NCI-H2196 treated with DMSO at 0.1 percent for 48 hours (cell line): ENCODE measurements around the gene COX11.

ENCODE experiments used
- DNase-seq: peaks from one replicate; lab custom pipeline; 2025; ENCODE audit not compliant: unreplicated experiment; lab: John Stamatoyannopoulos, UW

Gene COX11, protein sequence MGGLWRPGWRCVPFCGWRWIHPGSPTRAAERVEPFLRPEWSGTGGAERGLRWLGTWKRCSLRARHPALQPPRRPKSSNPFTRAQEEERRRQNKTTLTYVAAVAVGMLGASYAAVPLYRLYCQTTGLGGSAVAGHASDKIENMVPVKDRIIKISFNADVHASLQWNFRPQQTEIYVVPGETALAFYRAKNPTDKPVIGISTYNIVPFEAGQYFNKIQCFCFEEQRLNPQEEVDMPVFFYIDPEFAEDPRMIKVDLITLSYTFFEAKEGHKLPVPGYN

GRCh38 chr17:54968262-54968987 lies at the start of gene COX11, which contains the start of gene STXBP4:
COX11 (minus strand) TSS chr17:54968654; CDS start chr17:54968646, 8 bp downstream.
STXBP4 (plus strand) TSS chr17:54968765; CDS start chr17:54986220, 17,455 bp downstream.
- peak; percentile 89 for DNase-seq

DNA sequence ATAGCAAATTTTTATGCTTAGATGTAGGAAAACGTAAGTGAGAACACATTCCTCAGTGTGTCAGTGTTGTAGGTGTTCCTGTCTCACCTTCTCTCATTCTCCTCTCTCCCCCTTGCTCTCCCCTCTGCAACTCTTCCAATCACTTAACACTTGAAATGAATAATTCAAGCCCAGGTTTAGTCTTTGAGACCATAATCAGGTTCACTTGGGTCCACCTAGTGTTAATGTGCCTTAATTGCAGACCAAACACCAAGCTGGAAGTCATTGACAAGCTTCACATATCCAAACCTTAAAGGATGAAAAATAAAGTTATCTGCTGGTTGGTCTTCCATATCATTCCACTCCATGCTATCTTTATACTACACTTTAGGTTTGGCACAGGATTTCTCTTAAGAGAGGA lies 37.1 kb upstream of the COX11 start:
- DNase-seq = no peak

- no peak for DNase-seq
These were observed 36.0 kb upstream of the COX11 start for GRCh38 chr17:55004484-55004883.

GRCh38 chr17:55002458-55002857 lies 34.0 kb upstream of the COX11 start:
- no peak for DNase-seq

DNA sequence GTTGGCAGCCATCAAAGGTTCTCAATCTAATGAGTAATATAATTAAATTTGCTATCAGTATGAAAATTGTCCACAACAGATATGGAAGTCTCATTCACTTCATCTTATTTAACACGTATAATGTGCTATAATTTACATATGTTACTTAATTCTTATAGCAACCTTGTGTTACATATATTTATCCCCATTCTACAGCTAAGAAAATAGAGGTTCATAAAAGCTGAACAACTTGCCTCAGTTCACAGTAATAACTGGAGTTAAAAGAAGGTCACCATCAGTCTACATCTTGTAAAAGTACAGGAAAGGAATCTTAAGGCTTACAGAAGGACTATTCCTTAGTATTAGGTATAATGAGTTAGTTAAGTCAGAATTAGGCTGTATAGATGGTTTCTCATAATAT lies 28.0 kb upstream of the COX11 start:
- no peak for DNase-seq

DNA sequence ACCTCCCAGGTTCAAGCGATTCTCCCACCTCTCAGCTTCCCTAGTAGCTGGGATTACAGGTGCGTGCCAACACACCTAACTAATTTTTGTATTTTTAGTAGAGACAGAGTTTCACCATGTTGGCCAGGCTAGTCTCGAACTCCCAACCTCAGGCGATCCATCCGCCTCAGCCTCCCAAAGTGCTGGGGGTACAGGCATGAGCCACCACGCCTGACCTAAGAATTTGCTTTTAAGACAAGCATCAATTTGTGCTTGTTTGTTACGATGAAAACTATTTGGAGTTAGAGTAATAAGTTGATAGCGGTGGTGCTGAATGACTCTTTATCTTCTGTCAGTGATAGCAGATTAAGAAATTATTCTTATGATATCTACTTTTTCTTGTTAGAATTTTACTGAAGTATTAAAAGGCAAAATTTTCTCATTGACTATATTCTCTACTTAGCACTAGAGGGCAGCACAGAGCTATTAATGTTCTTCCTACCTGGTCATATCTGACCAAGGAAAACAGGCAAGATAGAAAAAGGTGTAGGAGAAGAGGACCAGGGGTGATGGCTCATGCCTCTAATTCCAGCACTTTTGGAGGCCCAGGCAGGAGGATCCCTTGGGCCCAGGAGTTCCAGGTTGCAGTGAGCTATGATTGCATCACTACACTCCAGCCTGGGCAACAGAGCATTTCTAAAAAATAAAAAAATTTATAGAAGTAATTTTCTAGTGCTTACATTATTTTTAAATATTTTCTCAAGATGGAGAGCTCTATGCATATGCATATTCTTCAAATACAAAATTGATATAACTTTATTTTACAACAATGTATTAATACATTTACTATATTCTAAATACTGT lies 24.6 kb upstream of the COX11 start:
- DNase-seq = peak; percentile 69

DNA sequence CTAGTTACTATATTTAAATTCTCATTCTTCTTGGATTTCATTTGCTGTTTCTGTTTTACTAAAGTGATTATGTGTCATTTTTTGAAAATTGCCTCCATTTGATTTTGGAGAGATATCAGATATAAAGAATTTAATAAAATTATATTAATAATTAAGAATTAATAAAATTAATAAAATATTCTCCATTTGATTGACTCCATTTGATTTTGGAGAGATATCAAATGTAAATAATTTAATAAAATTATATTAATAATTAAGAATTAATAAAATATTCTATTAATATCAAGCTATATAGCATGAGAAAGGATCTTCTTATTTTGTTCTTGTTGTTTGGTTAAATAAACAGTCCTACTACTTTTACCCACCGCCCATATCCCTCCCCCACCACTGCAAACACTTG lies 23.1 kb upstream of the COX11 start:
- no peak for DNase-seq

DNA sequence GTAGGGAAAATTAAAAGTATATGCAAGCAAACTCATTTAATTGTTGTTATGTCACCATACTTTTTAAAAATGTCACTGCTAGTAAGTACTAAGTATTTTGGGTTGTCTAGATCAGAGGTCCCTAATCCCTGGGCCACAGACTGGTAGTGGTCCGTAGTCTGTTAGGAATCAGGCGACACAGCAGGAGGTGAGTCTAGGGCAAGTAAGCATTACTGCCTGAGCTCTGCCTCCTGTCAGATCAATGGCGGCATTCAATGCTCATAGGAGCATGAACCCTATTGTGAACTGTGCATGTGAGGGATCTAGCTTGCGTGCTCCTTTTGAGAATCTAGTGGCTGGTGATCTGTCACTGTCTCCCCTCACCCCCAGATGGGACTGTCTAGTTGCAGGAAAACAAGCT lies 21.7 kb upstream of the COX11 start:
- DNase-seq = no peak

- DNase-seq = no peak
These were observed 17.0 kb upstream of the COX11 start for GRCh38 chr17:54985476-54985875.

DNA sequence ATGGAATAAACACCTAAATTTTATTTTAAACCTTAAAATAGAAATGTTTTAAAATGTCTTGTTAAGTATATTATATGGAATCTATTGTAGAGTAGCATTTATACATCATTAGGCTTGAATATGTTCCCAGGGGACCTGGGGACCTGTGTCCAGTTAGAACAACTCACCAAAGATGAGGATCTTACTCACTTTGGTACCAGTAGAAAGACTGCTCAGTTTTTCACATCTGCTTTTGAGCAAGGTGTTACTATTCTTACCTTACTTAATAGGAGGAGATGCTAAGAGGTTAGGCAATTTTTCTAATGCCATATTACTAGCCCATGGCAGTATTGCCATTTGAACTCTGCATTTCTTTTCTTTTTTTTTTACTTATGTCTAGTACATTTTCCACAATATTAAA lies 14.8 kb upstream of the COX11 start:
- DNase-seq = no peak

DNA sequence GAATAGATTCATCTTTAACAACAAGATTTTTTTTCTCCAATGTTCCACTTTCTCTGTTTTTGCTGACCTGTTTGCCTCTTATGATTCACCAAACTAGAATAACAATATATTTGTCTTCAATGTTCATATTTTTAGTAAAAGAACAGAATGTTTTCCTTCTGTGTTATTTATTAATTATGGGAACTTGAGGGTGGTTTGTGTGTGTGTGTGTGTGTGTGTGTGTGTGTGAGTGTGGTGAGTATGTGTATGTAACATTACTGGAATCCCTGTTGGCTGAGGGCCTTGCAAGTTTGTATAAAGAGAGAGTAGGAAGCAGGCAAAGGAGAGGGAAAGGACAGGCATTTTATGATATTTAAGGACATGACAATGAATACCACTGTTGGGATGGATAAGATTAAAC lies 13.9 kb upstream of the COX11 start:
- no peak for DNase-seq

GRCh38 chr17:54980375-54980774 lies 11.9 kb upstream of the COX11 start:
- DNase-seq = no peak

GRCh38 chr17:54979657-54980056 lies 11.2 kb upstream of the COX11 start:
- DNase-seq = no peak

GRCh38 chr17:54977744-54978143 lies 9.3 kb upstream of the COX11 start:
- DNase-seq = no peak

- DNase-seq = no peak
These were observed 7.9 kb upstream of the COX11 start for GRCh38 chr17:54976316-54976715.

GRCh38 chr17:54974759-54975158 lies 6.3 kb upstream of the COX11 start:
- no peak for DNase-seq

DNA sequence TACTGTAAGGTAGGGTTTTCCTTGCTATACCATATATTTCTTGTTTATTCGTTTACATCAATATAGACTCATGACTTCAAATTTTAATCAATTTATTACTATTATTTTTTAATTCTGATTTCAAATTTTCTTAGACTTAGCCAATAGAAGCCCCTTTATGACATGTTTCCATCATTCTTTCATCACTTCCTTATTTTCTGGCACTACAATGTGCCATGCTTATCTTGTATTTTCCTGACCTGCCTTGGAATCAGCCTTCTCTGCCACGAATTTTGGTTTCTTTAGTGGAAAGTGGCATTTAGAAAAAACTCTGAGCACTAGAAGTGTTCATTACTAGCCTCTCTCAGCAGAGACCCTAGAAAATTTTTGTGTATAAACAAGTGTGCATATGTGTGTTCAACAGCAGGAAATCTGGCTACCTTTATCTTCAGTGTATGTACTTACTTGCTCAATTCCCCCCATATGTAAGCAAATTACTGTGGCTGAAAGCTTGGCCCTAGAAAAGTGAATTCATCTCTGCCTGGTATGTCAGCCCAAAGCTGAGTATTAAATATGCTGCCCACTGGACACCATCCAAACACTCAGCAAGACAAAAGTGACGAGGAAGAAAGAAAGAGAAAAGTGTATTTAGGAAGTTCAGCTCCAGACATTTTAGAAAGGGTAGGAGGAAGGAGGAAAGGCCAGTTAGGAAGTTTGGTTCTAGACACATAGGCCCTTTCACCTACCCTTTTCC lies 4.1 kb upstream of the COX11 start:
- no peak for DNase-seq

DNA sequence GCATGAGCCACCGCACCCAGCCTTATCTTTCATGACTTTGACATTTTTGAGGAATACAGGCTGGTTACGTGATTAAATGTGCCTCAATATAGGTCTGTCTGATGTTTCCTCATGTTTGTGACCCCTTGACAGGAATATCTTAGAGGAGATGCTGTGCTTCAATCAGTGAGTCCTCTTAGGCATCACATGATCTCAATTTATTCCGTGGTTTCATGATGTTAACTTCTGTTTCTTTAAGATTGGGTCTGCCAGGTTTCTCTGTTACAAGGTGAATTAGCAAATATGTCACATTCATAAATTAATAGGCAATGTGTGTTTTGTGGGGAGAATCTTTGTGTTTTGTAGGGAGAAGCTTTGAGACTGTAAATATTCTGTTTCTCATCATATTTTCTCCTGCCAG lies 3.4 kb upstream of the COX11 start:
- no peak for DNase-seq

GRCh38 chr17:54971147-54971546 lies 2.7 kb upstream of the COX11 start:
- DNase-seq = no peak

DNA sequence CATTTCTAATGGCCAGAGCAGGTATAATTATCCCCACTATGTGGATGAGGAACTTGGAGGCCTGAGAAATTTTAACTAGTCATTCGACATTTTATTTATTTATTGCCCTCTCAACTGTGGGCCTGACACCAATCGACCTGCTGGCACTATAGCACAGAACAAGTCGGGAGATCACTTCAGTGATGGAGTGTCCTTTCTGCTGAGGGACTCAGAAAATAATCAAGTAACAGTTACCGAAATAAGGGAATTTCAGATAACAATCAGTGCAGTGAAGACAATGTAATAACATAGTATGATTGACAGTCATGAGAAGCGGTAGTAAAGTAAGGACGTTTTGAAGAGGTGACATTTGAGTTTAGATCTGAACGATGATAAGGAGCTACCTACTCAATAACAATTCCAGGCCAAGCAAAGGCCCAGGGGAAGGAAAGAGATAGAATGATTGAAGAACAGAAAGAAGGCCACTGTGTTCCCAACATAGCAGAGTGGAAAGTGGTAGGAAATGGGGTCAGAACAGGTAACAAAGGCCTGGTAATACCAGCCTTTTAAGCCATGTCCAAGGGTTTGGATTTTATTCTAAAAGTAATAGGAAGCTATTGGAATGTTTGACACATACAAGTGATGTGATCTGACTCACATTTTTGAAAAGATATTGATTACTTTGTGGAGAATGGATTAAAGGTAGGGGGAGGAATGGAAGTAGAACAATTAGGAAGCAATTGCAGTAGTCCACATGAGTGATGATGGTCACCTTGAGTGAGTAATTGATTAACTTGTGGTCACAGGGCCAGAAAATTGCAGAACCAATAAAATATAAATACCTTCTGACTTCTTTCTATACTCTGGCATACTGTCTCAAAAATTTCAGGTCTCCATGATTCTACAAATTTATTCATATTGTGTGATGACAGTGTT lies 1.5 kb upstream of the COX11 start:
- DNase-seq = no peak
